ENCODE data around the gene DUSP7. TPM values are rescaled to one million over a fixed set of nuclear protein-coding genes. Genes with fewer than 3 reads are reported as not detected.
"Not testable (repeated sequence)": the region's sequence is repeated elsewhere in the genome, so short reads cannot be mapped to it uniquely, and the experiment has no call there.

The DUSP7 gene
- total RNA-seq, 1 experiment from 2014 or later: 4.3 TPM

GRCh38 chr3:52049503-52049902 is 6.9 kb downstream of the DUSP7 start:
- DNase-seq (ENCODE audit: low spot score): no peak

GRCh38 chr3:52047295-52047960 is 8.9 kb downstream of the DUSP7 start:
- no peak for DNase-seq (ENCODE audit: low spot score)

GRCh38 chr3:52046902-52047239 is 9.5 kb downstream of the DUSP7 start:
- DNase-seq (ENCODE audit: low spot score): no peak

GRCh38 chr3:52046186-52046901 is 10.0 kb downstream of the DUSP7 start:
- DNase-seq (ENCODE audit: low spot score): peak; percentile 72

- DNase-seq (ENCODE audit: low spot score): no peak
Observed at GRCh38 chr3:52044869-52045619, 11.3 kb downstream of the DUSP7 start.

- no peak for DNase-seq (ENCODE audit: low spot score)
Observed at GRCh38 chr3:52043750-52044149, 12.6 kb downstream of the DUSP7 start.

GRCh38 chr3:52043039-52043438 is 13.3 kb downstream of the DUSP7 start:
- not testable (repeated sequence) for DNase-seq (ENCODE audit: low spot score)

GRCh38 chr3:52041118-52041731 is 15.1 kb downstream of the DUSP7 start:
- no peak for DNase-seq (ENCODE audit: low spot score)

- DNase-seq (ENCODE audit: low spot score): no peak
Observed at GRCh38 chr3:52040600-52040999, 15.8 kb downstream of the DUSP7 start.

GRCh38 chr3:52039846-52040245 is 16.5 kb downstream of the DUSP7 start:
- DNase-seq (ENCODE audit: low spot score): no peak

- no peak for DNase-seq (ENCODE audit: low spot score)
Observed at GRCh38 chr3:52039426-52039825, 16.9 kb downstream of the DUSP7 start.

GRCh38 chr3:52038227-52038626 is 18.1 kb downstream of the DUSP7 start:
- DNase-seq (ENCODE audit: low spot score): no peak

GRCh38 chr3:52037291-52037690 is 19.1 kb downstream of the DUSP7 start:
- no peak for DNase-seq (ENCODE audit: low spot score)

- no peak for DNase-seq (ENCODE audit: low spot score)
Observed at GRCh38 chr3:52036829-52037228, 19.5 kb downstream of the DUSP7 start.

- no peak for DNase-seq (ENCODE audit: low spot score)
Observed at GRCh38 chr3:52036222-52036694, 20.1 kb downstream of the DUSP7 start.

GRCh38 chr3:52034651-52035050 is 21.7 kb downstream of the DUSP7 start:
- no peak for DNase-seq (ENCODE audit: low spot score)

- no peak for DNase-seq (ENCODE audit: low spot score)
Observed at GRCh38 chr3:52034212-52034611, 22.2 kb downstream of the DUSP7 start.

- DNase-seq (ENCODE audit: low spot score): not testable (repeated sequence)
Observed at GRCh38 chr3:52033748-52034147, 22.6 kb downstream of the DUSP7 start.

- no peak for DNase-seq (ENCODE audit: low spot score)
Observed at GRCh38 chr3:52032702-52033408, 23.5 kb downstream of the DUSP7 start.

GRCh38 chr3:52031896-52032295 is 24.5 kb downstream of the DUSP7 start:
- DNase-seq (ENCODE audit: low spot score): no peak

- DNase-seq (ENCODE audit: low spot score): no peak
Observed at GRCh38 chr3:52030714-52031310, 25.6 kb downstream of the DUSP7 start.
